ENCODE results near the gene KCNG2. TPM values are rescaled to one million over a fixed set of nuclear protein-coding genes. Genes with fewer than 3 reads are reported as not detected.

The KCNG2 gene
- total and polyA plus RNA-seq, 2 of the 13 experiments (the other 11 are each of a cell fraction or from before 2014, with no cell fraction given), result not detected

GRCh38 chr18:79790996-79791972 is 6.5 kb upstream of the KCNG2 start (continued):
- TF ChIP-seq SAP130 (CRISPR knock-in tag; IDR thresholded peaks at IDR 0.05; ENCODE audit: low read depth) (peak; percentile 88), KLF16 (CRISPR knock-in tag; IDR thresholded peaks at IDR 0.05) (peak in 1 of 2 experiments; percentile 79; a peak in 1 of 4 replicates), ZNF605 (CRISPR knock-in tag; IDR thresholded peaks at IDR 0.05) (0 out of 2 replicates have a peak, but pooled peaks have one; percentile 21), USF2 (IDR thresholded peaks at IDR 0.05; ENCODE audit: low read depth, low read length) (no peak), USF2 (CRISPR knock-in tag; IDR thresholded peaks at IDR 0.05; ENCODE audit: borderline replicate concordance) (no peak), ZNF776 (CRISPR knock-in tag; IDR thresholded peaks at IDR 0.05) (no peak), PBX3 (CRISPR knock-in tag; IDR thresholded peaks at IDR 0.05; ENCODE audit: borderline replicate concordance) (no peak), RXRB (CRISPR knock-in tag; IDR thresholded peaks at IDR 0.05; ENCODE audit: borderline replicate concordance) (peak; percentile 87), ZNF850 (CRISPR knock-in tag; conservative IDR thresholded peaks at IDR 0.05) (no peak), UBTF (CRISPR knock-in tag; IDR thresholded peaks at IDR 0.05) (0 out of 2 replicates have a peak, but pooled peaks have one; percentile 40), DR1 (CRISPR knock-in tag; IDR thresholded peaks at IDR 0.05) (no peak), THRA (CRISPR knock-in tag; IDR thresholded peaks at IDR 0.05; ENCODE audit: borderline replicate concordance) (peak; percentile 93), ZNF773 (CRISPR knock-in tag; IDR thresholded peaks at IDR 0.05; ENCODE audit: borderline replicate concordance) (no peak), TGIF2 (CRISPR knock-in tag; IDR thresholded peaks at IDR 0.05) (0 out of 2 replicates have a peak, but pooled peaks have one; percentile 51), ZNF816 (CRISPR knock-in tag; IDR thresholded peaks at IDR 0.05; ENCODE audit: borderline replicate concordance) (no peak), GMEB1 (CRISPR knock-in tag; IDR thresholded peaks at IDR 0.05; ENCODE audit: borderline replicate concordance) (peak; percentile 28; the same call in 1 of the 2 replicates), FOXA3 (CRISPR knock-in tag; IDR thresholded peaks at IDR 0.05) (peak; percentile 73), LBX2 (CRISPR knock-in tag; IDR thresholded peaks at IDR 0.05; ENCODE audit: borderline replicate concordance) (no peak)

Data from HepG2 (cell line).